Peyer's patch (tissue), 4 donors: ENCODE results near the gene CBLIF. TPM values are rescaled to one million over a fixed set of nuclear protein-coding genes. Genes with fewer than 3 reads are reported as not detected.
"Not testable (repeated sequence)": the region's sequence is repeated elsewhere in the genome, so short reads cannot be mapped to it uniquely, and the experiment has no call there.

Experiments
- DNase-seq, 3 donors: peaks; one replicate each; pipeline ENCODE4 v3.0.0-alpha.2; 2017 to 2019
- H3K27ac ChIP-seq, 4 donors: fragments of 200-600 bp; sonication (generic); one replicate each; pipeline ENCODE4 v1.5.1; 2016 to 2019
- H3K27me3 ChIP-seq, 2 donors: fragments of 200-600 bp; sonication (generic); one replicate each; pipeline ENCODE4 v1.5.1; 2019
- H3K36me3 ChIP-seq, 3 donors: fragments of 200-600 bp; sonication (generic); one replicate each; pipeline ENCODE4 v1.5.1; 2016 to 2019
- H3K4me1 ChIP-seq, 4 donors: fragments of 200-600 bp; sonication (generic); one replicate each; pipeline ENCODE4 v1.5.1; 2016 to 2019
- H3K4me3 ChIP-seq, 4 donors: fragments of 200-600 bp; sonication (generic); 1 replicate in 3 of 4; 2 replicates in 1 of 4; pipeline ENCODE4 v1.5.1; 2016 to 2019; ENCODE audit warnings: mild to moderate bottlenecking in 1 of 4
- H3K9me3 ChIP-seq, 4 donors: fragments of 200-600 bp; sonication (generic); one replicate each; pipeline ENCODE4 v1.5.1; 2016 to 2019; ENCODE audit warnings: mild to moderate bottlenecking in 1 of 4
- POLR2A ChIP-seq, 2 donors: fragments of 450-650 bp; IDR thresholded peaks; one replicate each; pipeline ENCODE4 v1.5.1; 2017; ENCODE audit warnings: antibody characterized with exemption in 2 of 2, mild to moderate bottlenecking in 2 of 2, moderate library complexity in 2 of 2
- total RNA-seq, 4 donors: library from RNA; depleted of rRNA; stranded (reverse); fragments of >200 nt; gene quantifications; one replicate each; pipeline ENCODE4 v1.1.0, GENCODE V29; 2016
- TF ChIP-seq, protein P1 (sequence below), 6 experiments: fragments of 450-650 bp in 4 of 6; fragments of 200-600 bp in 2 of 6; sonication (generic) in 1 of 6; IDR thresholded peaks; one replicate each; pipeline ENCODE4 v1.5.1; 2017 to 2019; ENCODE audit warnings: antibody characterized with exemption in 6 of 6, mild to moderate bottlenecking in 3 of 6, moderate library complexity in 1 of 6

Gene CBLIF
- total RNA-seq: not detected

DNA sequence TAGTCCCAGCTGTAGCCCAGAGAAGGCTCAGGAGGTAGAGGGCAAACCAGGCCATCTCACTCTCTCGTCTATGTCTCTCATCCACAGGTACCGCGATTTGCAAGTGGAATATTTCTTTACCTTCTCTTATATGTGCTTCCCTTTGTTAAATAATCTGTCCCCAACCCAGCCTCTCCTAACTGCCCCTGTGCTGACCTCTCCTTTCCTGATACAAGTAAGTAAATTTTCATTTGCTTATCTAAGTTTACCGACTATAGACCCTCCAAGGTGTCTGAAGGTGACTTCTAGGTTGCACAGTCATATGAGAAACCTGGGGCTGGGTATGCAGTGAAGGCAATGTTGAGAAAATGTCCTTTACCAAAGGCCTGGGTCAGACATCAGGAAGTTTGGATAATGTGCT is at the start of gene CBLIF:
CBLIF (minus strand) TSS at position 101 of the 400 bp plus-strand sequence; CDS start at position 55, 46 bp downstream.
- TF ChIP-seq, protein P1, sequence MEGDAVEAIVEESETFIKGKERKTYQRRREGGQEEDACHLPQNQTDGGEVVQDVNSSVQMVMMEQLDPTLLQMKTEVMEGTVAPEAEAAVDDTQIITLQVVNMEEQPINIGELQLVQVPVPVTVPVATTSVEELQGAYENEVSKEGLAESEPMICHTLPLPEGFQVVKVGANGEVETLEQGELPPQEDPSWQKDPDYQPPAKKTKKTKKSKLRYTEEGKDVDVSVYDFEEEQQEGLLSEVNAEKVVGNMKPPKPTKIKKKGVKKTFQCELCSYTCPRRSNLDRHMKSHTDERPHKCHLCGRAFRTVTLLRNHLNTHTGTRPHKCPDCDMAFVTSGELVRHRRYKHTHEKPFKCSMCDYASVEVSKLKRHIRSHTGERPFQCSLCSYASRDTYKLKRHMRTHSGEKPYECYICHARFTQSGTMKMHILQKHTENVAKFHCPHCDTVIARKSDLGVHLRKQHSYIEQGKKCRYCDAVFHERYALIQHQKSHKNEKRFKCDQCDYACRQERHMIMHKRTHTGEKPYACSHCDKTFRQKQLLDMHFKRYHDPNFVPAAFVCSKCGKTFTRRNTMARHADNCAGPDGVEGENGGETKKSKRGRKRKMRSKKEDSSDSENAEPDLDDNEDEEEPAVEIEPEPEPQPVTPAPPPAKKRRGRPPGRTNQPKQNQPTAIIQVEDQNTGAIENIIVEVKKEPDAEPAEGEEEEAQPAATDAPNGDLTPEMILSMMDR (IDR thresholded peaks at IDR 0.05): no peak
- no peak for TF ChIP-seq POLR2A (IDR thresholded peaks at IDR 0.05)
- Histone ChIP-seq H3K9me3 (no peaks in the 10 kb centered on the region), H3K36me3 (no peaks in the 10 kb centered on the region), H3K27ac (no peak within 1 kb of the TSS), H3K4me1 (peaks cover 0 to 6% (median 0%) of the 10 kb centered on the region in 4 donors), H3K4me3 (no peak within 1 kb of the TSS), H3K27me3 (no peaks in the 10 kb centered on the region)
- DNase-seq: no peak

DNA sequence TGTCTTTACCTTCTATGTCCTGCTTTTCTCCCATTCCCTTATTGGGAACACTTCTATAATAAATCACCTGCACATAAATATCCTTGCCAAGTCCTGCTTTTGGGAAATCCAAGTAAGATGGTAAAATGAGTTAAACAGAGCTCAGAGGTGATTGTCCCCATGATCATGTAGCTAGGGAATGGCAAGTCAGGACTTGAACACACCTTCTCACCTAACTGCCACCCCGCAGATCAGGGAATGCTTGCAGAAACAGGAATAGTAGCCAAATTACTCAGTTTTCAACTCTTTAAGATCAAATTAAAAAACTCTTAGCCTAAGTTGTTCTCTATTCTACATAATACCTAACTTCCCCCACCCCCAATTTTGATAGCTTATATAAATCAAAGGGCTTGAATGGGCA is 49.3 kb upstream of the CBLIF start:
- H3K27ac ChIP-seq: no peak overlapping the region
- DNase-seq: no peak

DNA sequence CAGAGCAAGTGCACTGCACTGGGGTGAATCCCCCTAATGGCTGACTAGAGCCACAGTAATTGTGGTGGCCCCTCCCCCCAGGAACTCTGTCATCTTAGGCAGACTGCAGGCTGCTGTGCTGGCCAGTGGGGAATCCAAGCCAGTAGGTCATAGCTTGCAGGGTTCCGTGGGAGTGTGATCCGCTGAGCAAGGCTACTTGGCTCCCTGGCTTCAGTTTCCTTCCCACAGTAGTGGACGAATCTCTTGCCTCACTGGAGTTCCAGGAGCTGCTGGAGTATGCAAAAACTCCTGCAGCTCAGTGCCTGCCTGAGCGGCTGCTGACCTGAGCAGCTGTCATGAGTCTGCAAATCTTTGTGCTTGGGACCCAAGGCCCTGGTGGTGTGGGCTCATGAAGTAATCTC is 46.5 kb upstream of the CBLIF start:
- Histone ChIP-seq H3K36me3 (no peaks in the 10 kb centered on the region), H3K27me3 (no peaks in the 10 kb centered on the region), H3K27ac (no peak overlapping the region), H3K4me3 (no peak overlapping the region), H3K9me3 (peaks cover 0 to 8% (median 0%) of the 10 kb centered on the region in 4 donors), H3K4me1 (no peaks in the 10 kb centered on the region)
- no peak for TF ChIP-seq POLR2A (IDR thresholded peaks at IDR 0.05)
- TF ChIP-seq, protein P1 (IDR thresholded peaks at IDR 0.05): no peak
- DNase-seq: no peak

More for the DNA sequence above, 49.3 kb upstream of the CBLIF start:
- no peak for TF ChIP-seq POLR2A (IDR thresholded peaks at IDR 0.05)
- TF ChIP-seq, protein P1 (IDR thresholded peaks at IDR 0.05): no peak
- H3K27me3 ChIP-seq: no peaks in the 10 kb centered on the region
- H3K4me3 ChIP-seq: no peak overlapping the region
- H3K36me3 ChIP-seq: no peaks in the 10 kb centered on the region
- no peaks in the 10 kb centered on the region for H3K9me3 ChIP-seq
- no peaks in the 10 kb centered on the region for H3K4me1 ChIP-seq

DNA sequence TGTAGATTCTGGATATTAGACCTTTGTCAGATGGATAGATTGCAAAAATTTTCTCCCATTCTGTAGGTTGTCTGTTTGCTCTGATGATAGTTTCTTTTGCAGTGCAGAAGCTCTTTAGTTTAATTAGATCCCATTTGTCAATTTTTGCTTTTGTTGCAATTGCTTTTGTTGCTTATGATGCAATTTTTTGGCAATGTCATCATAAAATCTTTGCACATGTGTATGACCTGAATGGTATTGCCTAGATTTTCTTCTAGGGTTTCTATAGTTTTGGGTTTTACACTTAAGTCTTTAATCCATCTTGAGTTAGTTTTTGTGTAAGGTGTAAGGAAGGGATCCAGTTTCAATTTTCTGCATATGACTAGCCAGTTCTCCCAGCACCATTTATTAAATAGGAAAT is 41.9 kb upstream of the CBLIF start:
- not testable (repeated sequence) for H3K4me3 ChIP-seq, H3K27me3 ChIP-seq, H3K27ac ChIP-seq, DNase-seq, H3K36me3 ChIP-seq, H3K4me1 ChIP-seq
- H3K9me3 ChIP-seq: peaks cover 0 to 14% (median 0%) of the 10 kb centered on the region in 4 donors

DNA sequence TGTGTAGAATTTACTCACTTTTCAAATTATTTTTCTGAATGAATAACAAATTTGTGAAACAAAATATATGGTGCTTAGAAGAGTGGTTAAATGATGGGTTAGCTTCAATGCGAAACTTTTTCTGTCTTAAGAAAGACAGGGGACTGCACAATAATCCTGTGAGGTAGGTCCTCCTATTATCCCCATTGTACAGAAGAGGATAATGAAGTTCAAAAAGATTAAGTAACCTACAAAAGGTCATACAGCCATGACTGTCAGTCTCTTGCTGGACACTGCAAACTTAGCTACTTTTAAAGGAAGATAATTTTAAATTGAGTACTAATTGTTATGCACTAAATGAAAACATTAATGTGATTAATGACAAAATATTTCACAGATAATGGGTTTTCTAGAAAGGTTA is 38.3 kb upstream of the CBLIF start:
- peaks cover 0 to 14% (median 0%) of the 10 kb centered on the region in 4 donors for H3K9me3 ChIP-seq
- no peaks in the 10 kb centered on the region for H3K4me1 ChIP-seq
- no peak overlapping the region for H3K4me3 ChIP-seq
- H3K27me3 ChIP-seq: no peaks in the 10 kb centered on the region
- DNase-seq: no peak
- TF ChIP-seq, protein P1 (IDR thresholded peaks at IDR 0.05): no peak
- TF ChIP-seq POLR2A (IDR thresholded peaks at IDR 0.05): no peak
- no peak overlapping the region for H3K27ac ChIP-seq
- no peaks in the 10 kb centered on the region for H3K36me3 ChIP-seq

DNA sequence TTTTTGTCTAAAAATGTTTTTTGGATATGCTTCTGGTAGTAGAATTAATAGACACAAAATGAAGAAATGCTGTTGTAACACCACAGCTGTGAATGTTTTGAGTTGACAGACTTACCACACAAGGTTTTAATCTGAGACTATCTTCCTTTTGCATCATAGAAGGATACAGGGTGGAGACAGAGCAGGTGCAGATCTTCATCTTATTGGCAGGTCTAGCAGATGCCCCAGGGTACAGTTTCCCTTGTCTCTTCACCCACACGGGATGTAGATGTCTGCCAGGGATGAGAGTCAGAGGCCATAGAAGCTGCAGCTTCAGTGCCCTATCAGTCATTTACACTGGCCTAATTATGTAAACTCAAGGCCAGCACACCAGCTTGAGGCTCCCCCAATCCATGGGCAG is 34.3 kb upstream of the CBLIF start:
- no peak for TF ChIP-seq POLR2A (IDR thresholded peaks at IDR 0.05)
- TF ChIP-seq, protein P1 (IDR thresholded peaks at IDR 0.05): no peak
- Histone ChIP-seq H3K27me3 (no peaks in the 10 kb centered on the region), H3K27ac (no peak overlapping the region), H3K9me3 (no peaks in the 10 kb centered on the region), H3K4me1 (no peaks in the 10 kb centered on the region), H3K4me3 (no peak overlapping the region), H3K36me3 (no peaks in the 10 kb centered on the region)
- no peak for DNase-seq
